Left forelimb (tissue), 1 donor: ENCODE data around the gene PPM1H.
"Not testable (repeated sequence)": the region's sequence is repeated elsewhere in the genome, so short reads cannot be mapped to it uniquely, and the experiment has no call there.

Source experiments
- DNase-seq: peaks from one replicate; pipeline ENCODE4 v3.0.0-alpha.2; 2018; ENCODE audit warnings: low spot score

Gene PPM1H

DNA sequence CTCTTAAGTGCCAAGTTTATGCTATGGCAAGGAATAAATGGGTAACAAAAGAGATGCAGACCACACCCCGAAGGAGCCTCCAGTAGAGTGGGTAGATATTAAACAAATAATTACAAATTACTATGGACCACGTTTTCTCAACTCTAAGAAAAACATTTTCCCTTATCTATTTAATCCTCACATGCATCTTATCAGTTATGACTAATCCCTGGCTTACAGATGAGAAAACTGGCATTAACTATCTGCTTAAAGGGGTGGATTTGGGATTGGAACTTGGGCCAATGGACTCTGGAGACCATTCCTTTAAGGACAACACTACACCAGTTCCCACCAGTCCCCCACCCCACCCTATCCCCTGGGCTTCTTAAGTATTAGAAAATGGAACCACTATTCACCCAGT, 26.3 kb downstream of the PPM1H start:
- DNase-seq, result no peak

DNA sequence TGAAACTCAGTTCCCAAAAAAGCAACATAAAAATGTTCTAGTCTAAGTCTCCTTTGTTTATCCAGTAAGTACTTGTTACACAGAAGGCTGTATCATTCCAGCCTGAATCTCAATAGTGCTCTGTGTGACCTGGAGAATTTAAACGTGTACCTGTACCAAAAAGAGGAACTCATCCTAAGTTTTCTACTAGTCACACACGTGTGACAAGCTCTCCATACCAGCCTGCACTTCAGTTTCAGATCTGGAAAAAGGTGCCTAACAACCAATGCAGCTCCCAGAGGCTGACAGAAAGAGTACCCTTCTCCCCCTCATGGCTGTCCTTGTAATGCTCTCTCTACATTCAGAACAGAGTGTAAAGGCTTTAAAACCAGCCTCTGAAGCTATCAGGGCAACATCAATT, 27.4 kb downstream of the PPM1H start:
- DNase-seq, result no peak

DNA sequence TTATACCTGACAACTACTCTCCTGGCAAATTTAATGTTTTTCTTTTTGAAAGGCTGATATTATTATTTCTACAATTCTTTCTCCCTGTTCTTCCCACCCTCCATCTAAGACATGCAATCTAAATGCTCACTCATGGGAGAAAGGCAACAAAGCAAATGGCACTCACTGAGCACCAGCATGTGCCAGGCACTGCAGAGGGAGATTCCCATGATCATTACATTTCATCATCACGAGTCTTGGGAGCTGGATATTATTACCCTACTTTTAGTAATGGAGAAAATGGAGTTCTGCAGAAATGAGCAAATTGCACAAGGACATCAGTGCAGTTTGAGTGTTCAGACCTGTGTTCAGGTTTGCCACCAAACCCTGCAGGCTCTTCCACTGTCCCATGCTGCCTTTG, 27.9 kb downstream of the PPM1H start:
- DNase-seq, result no peak

DNA sequence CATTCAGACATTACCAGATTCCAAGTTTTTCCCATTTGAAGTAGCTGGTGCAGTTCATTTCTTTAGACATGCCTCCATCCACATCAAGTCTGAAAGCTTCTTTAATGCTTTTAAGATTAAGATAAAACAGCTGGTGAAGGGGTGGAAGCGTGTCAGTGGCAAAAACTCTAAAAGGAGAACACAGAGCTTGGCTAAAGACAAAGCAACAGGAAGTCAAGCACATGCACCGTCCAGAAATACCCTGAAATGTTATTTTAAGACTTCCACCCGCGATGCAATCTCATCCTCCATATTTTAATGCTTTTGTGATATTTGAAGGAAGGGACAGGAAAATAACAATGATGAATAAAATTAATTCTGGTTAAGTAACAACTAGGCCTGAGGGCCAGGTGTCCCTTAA, 31.8 kb downstream of the PPM1H start:
- DNase-seq, result no peak

DNA sequence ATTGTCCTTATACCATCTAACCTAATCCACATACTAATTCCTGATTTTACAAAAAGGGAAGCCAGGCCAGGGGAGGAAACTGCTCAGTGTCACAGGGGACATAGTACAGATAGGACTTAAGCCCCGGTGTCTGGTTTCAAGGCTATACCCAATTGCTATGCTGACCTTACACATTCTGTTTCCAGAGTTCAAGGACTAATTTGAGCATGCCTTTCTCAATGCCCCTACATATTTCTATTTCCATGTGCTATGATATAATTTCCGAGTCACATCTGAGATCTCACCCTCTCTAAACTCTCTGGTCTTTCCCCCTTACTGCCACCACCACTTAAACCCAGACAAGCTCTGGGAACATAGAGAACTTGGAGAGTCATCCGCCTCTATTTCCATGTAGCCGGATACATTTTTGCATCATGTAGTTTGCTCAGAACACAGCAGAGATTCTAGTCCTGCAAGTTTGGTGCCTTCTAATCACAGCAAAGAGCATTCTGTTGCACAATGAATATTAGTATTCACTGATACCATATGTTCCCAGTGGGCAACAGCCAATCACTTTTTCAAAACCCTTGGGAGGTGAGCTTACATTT, 34.2 kb downstream of the PPM1H start:
- DNase-seq, result no peak

DNA sequence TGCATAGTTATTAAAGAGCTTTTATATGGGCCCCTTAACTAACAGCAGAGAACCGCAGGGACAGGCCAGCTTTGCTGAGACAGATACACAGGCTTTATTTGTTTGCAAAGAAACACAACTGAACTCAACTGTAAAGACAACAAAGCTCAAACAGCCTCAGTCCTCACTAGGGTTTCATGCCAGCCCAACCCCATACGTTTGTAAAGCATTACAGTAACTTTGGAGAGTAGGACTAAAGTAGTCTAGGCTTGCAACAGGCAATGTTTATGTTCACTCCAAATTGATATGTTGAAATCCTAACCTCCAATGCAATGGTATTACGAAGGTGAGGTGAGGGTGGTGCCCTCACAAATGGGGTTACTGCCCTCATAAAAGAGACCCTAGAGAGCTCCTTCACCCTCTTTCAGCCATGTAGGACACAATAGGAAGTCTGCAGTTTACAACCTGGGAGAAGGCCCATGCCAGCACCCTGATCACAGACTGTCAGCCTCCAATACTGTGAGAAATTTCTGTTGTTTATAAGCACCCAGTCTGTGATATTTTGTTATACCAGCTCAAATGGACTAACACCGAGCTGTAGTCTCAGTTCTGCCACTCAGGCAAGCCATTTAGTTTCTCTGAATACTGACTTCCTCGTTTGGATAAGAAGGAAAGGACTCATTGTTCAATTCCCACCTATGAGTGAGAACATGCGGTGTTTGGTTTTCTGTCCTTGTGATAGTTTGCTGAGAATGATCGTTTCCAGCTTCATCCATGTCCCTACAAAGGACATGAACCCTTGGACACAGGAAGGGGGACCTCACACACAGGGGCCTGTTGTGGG, 35.2 kb downstream of the PPM1H start:
- DNase-seq, result no peak

DNA sequence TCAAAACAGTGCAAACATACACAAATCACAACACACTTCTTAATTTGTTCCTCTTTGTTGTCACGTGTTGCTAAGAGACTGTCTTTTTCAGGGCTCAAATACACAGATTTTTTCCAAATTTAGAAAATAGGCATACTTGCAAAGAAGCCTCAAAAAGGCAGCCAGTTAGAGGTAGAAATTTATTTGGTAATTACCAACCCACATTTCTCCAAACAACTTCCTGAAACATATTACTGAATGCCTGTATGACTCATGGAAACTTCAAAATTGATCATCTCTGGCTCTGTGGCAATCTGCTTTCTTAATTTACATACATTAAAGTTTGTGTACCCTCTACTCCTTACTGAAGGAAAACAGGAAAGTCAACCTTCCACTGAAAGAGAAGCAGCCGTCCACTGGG, 36.4 kb downstream of the PPM1H start:
- DNase-seq, result no peak

DNA sequence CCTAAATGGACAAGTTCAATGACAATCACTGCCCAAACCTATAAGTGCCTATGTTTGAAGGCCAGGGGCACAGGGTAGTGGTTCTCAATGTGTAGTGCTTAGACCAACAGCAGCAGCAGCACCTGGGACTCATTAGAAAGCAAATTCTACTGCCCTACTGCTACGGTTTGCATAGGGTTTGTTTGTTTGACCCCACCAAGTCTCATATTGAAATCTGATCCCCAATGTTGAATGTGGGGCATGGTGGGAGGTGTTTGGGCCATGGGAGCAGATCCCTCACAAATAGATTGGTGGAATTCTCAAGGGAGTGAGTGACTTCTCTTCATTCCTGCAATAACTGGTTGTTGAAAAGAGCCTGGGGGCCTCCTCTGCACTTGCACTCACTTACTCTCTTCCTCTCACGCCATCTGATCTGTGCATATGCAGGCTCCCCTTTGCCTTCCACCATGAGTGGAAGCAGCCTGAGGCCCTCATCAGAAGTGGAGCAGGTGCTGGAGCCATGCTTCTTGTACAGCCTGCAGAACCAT, 39.5 kb downstream of the PPM1H start:
- DNase-seq, result no peak

DNA sequence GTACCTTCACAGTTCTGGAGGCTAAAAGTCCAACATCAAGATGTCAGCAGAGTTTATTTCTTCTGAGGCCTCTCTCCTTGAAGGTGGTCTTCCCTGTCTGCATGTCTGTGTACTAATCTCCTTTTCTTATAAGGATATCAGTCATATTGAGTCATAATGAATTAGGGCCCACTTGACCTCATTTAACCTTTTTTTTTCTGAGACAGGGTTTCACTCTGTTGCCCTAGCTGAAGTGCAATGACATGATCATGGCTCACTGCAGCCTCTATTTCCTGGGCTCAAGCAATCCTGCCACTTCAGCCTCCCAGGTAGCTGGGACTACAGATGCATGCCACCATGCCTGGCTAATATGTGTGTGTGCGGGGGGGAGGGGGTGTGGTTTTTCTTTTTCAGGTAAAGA, 41.7 kb downstream of the PPM1H start:
- DNase-seq, result no peak

DNA sequence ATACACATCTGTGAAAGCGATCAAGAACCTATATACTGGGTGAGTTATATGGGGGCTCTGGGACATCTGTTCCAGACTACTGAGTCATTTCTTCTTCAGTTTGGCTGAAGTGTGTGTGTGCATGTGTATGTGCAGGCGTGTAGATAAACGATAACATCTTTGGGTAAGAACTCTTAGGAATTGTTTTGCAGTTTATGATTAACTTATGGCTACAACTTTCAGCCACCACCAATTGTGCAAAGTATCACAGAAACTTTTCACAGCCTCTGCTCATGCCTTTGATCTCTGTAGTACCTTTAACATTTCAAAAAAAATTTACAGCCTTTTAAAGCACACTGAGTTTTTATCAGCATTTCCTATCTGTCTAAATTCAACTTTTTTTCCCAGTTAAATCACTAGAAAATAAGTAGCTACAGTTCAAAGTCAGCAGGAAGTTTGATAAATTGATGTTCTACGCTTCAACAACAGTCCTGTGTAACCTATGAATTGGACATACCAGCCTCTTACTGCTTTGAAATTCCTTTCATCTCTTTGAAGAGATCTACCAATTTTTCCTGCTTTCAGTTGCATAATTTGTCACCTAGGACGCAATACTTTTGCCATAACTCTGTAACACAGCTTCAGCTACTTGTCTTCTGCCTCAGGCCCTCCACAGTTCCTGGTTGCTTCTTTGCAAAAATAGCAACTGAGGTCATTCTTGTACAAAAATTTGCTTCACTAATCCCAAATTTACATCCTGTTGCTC, 43.0 kb downstream of the PPM1H start:
- no peak for DNase-seq

DNA sequence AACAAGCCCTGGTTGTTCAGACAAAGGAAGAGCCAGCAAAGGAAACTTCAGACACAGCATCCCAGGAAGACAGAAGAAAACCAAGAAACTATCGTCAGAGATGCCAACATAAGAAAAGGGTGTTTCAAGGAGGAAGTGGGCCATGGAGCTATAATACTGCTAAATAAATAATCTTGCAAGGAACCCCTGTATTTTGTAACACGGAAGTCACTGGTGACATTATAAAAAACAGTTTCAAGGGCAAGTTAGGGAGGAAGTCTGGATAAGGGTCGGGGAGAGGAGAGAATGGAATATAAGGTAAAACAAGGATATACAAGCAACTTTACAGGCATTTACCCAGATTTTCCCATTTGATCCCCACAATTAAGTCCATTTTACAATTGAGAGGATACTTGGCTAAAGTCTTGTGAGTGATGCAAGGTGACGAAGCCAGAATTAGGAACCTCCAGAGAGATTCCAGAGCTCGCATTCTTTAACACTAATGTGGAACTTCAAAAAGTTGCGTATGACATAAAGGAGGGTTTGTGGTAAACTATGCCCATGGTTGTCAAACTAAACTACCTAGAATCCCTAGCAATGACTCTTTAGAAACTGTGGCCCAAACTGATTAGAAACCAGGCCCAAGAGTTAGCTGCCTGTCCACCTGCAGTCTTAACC, 46.4 kb downstream of the PPM1H start:
- no peak for DNase-seq

DNA sequence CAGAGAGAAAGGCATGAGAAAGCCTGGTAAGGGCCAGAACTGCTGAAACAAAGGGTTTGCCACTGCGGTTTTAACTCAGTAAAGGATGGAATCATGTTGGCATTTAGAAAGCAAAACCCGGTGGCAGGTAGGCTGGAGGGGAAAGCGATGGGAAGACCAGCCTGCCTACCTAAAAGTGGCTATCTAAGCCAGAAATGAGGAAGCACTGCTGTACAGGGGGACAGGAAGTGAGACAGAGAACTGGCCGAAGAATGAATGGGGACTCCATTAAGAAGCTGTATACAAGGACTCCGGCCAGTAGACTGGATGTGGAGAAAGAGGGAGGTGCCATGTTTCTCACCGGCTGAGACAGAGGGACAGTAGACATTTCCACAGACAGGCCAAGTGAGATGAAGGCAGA, 48.2 kb downstream of the PPM1H start:
- no peak for DNase-seq

DNA sequence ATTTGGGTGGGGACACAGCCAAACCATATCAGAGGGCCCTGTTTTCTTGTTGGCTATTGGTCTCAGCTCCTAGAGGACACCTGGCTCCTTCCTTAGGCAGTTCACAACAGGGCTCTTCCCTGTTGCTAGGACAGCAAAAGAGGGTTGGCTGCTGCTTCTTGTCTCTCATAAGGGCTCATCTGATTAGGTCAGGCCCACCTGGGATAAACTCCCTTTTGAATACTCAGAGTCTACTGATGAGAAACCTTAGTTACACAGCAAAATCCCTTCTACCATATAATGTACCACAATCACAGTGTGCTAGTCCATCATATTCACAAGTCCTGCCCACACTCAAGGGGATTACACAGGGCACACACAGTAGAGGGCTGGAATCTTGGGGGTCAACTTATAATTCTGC, 49.7 kb downstream of the PPM1H start:
- DNase-seq, result no peak

DNA sequence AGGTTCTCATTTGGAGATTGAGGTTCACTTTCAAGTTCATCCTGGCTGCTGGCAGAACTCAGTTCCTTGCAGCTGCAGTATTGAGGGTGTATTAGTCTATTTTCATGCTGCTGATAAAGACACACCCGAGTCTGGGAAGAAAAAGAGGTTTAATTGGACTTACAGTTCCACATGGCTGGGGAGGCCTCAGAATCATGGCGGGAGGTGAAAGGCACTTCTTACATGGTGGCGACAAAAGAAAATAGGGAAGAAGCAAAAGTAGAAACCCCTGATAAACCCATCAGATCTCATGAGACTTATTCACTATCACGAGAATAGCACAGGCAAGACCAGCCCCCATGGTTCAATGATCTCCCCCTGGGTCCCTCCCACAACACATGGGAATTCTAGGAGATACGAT, 50.1 kb downstream of the PPM1H start:
- not testable (repeated sequence) for DNase-seq

DNA sequence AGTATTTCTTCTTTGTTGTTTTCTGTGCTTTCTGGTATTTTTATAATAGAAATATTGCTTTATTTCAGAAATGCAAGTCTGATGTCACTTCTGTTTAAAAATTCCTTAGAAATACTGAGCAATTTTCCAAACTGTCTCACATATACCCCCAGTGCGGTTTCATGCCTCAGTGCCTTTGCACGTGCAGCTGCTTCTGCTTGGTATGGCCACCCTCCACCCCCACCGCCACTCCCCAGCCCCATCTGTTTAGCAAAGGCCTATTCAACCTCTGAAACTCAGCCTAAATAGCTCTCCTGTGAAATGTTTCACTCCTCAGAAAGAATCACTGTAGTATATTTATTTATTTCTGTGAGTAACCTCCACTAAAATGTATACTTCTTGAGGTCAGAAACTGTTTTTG, 52.3 kb downstream of the PPM1H start:
- DNase-seq, result no peak

DNA sequence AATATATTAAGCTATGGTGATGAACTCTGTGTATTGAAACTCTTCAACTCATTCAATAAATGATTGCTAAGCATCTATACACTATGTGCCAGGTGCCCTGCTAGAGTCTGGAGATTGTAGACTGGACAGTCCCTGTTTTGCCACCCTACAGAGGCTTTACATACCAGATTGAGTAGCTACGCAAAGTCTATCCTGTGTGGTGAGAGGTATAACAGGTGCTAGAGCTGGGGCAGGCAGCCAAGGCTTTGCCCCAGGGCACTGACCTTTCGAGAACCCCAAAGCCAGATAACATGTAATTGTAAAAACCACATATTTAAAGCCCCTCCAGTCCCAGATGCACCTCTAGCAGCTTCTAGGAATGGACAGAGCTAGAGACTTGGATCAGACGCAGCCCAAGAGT, 52.8 kb downstream of the PPM1H start:
- no peak for DNase-seq

DNA sequence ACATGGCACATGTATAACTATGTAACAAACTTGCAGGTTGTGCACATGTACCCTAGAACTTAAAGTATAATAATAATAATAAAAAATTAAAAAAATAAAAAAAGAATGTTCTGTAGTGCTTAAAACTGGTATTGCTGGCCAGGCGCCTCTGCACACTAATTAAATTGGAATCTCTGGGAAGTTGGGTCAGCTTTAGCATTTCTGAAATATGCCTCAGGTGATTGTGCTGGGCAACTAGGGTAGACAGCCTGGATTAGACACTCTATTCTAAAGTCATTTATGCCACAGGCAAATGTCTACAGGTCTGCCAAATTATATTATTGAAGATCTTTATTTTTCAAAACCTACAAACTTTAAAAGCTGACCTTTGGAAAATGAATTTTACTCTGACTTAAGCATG, 55.3 kb downstream of the PPM1H start:
- no peak for DNase-seq

DNA sequence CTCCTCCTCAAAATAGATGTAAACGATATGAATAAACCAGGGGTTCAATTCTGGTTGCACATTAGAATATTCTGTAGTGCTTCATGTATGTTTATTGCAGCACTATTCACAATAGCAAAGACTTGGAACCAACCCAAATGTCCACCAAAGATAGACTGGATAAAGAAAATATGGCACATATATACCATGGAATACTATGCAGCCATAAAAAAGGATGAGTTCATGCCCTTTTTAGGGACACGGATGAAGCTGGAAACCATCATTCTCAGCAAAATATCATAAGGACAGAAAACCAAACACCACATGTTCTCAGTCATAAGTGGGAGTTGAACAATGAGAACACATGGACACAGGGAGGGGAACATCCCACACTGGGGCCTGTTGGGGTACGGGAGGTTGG, 55.7 kb downstream of the PPM1H start:
- not testable (repeated sequence) for DNase-seq

DNA sequence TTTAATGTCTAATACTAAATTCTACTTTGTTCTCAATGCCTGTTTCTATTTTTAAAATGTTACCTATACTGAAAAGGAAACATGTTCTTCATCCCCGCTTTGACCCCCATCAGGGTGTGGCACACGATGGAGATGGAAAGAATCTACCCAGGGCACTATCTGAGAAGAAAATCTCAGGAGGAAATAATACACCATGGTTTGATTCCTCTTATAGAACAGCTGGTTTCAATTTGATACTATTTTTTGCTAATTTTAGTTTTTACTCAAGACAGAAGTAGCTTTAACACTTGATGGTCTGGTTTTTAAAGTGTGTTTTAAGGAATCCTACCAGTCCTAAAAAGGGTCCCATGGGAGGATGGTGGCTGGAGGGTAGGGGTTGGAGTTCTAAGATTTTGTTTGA, 56.7 kb downstream of the PPM1H start:
- no peak for DNase-seq

DNA sequence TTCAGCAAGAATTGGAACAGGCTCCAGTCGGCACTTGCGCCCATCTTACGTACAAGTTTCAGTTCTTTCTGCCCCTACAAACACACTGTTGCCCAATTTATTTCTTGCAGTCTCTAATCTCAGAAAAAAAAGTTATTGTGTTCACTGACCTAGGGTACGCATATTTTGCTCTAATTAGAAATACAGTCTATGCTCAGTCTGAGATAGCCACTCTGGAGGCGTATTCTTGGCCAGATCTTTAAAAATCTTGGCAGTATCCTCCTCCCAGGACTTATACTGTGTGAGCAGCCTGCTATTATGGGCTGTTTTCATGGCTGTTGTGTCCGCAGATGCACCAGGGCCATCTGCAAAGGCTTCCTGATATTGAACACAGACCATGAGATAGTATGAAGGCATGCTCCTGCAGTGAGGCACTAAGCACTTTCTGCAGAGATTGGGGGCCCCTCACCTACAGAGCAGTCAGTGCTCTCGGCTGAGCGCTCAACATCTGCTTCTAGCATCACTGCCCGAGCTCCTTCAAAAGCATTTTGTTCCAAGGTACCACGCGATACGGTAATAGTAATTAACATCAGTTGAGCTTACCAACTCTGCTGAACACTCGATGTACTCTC, 57.9 kb downstream of the PPM1H start:
- DNase-seq, result no peak

DNA sequence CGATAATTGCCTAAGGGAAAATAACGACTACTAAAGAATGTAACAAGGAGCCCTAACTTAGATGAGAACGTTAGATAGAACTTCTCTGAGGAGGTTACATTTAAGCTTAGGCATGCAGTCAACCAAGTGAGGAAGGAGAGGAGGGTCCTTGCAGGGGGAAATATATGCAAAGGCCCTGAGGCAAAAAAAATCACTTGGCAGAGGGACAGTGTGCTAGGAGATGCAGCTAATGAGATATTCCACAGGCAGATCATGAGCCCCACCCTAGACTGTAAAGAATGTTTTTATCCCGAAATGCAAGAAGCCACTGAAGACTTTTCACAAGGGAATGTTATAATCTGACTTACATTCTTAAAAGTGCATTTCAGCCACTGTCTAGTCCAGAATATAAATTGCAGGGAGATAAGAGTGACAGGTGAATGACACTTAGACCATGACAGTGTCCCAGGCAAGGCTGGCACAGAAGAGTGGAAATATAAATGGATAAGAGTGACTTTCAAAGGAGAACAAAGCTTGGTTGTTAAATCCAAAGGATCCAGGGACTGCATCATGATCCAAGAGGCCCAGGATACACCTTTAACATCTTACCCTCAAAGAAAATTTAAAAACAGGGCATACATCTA, 61.0 kb downstream of the PPM1H start:
- no peak for DNase-seq
